HepG2 (cell line): Measurements from ENCODE around the gene GPS1. TPM values are rescaled to one million over a fixed set of nuclear protein-coding genes. Genes with fewer than 3 reads are reported as not detected.
A peak's percentile ranks its signal among the peaks of the same experiment; 100 is the strongest.

ENCODE experiments used
- ATAC-seq: fragments of 200-7000 bp; cut with Tn5 transposase; 3 replicates; pipeline ENCODE4 v1.9.1; 2020; ENCODE audit warnings: mild to moderate bottlenecking, moderate library complexity
- BruUV-seq: library from RNA; stranded (reverse); fragments of 400-500 nt; replicated peaks from 2 replicates; lab custom pipeline; 2021; lab: Mats Ljungman, UMichigan
- CTCF ChIA-PET: fragments of 300-600 bp; formaldehyde crosslinking; extraction: SDS; loops from one replicate; lab custom pipeline; 2021; ENCODE audit warnings: low total read pairs, inconsistent platforms, low intra/inter-chr PET ratio; lab: Yijun Ruan, JAX
- POLR2A ChIA-PET: fragments of 350-600 bp; sonication (Branson Sonifier 250); formaldehyde crosslinking; loops from one replicate; lab custom pipeline; 2020; ENCODE audit warnings: antibody characterized with exemption, inconsistent platforms; lab: Yijun Ruan, JAX
- DNase-seq: peaks from one replicate; pipeline ENCODE4 v3.0.0-alpha.2; 2015; ENCODE audit warnings: low spot score
- FAIRE-seq: peaks from 3 replicates; lab custom pipeline; 2011; peaks lifted over from hg19 to GRCh38; lab: Jason Lieb, UNC
- H2AFZ ChIP-seq: one replicate; pipeline ENCODE4 v1.6.1; 2011; ENCODE audit warnings: low read length, inconsistent platforms
- H3K27ac ChIP-seq: fragments of 300-600 bp; 3 replicates; pipeline ENCODE4 v1.8.0; 2011; ENCODE audit warnings: mixed run types, mild to moderate bottlenecking, mixed read lengths, low read length, inconsistent platforms; ENCODE audit not compliant: insufficient read depth; ENCODE audit errors: extremely low read length
- H3K27me3 ChIP-seq, 2 experiments: fragments of 200-600 bp in 1 of 2; 2 replicates in 1 of 2; 3 replicates in 1 of 2; pipeline versions ENCODE4 v1.6.0 to v1.8.0; 2011; ENCODE audit warnings: low read length in 2 of 2, mild to moderate bottlenecking in 2 of 2, moderate library complexity in 2 of 2, inconsistent platforms in 1 of 2; ENCODE audit not compliant: insufficient read depth in 2 of 2, control insufficient read depth in 1 of 2
- H3K36me3 ChIP-seq, 2 experiments: fragments of 200-600 bp in 1 of 2; replicated peaks in 1 of 2; 2 replicates in 1 of 2; 3 replicates in 1 of 2; pipeline versions ENCODE4 v1.5.1 to v1.8.0; 2011; ENCODE audit warnings: low read length in 2 of 2, inconsistent platforms in 1 of 2; ENCODE audit not compliant: insufficient read depth in 2 of 2, control insufficient read depth in 1 of 2
- H3K4me1 ChIP-seq: 2 replicates; pipeline ENCODE4 v1.5.1; 2012; ENCODE audit warnings: low read length, inconsistent platforms; ENCODE audit not compliant: insufficient read depth
- H3K4me2 ChIP-seq: 2 replicates; pipeline ENCODE4 v1.6.0; 2011; ENCODE audit warnings: low read depth, low read length, inconsistent platforms
- H3K4me3 ChIP-seq, 3 experiments: fragments of 200-600 bp in 1 of 3; sonication (generic), shearing (Covaris generic) in 1 of 3; replicated peaks in 1 of 3; 2 replicates each; pipeline ENCODE4 v1.5.1; 2011 to 2016; ENCODE audit warnings: low read length in 3 of 3, inconsistent platforms in 2 of 3, low read depth in 2 of 3, mild to moderate bottlenecking in 2 of 3, control low read depth in 1 of 3, mixed read lengths in 1 of 3; ENCODE audit not compliant: insufficient read depth in 1 of 3
- H3K79me2 ChIP-seq: one replicate; pipeline ENCODE4 v1.6.1; 2011; ENCODE audit warnings: low read length, inconsistent platforms; ENCODE audit not compliant: insufficient read depth
- H3K9ac ChIP-seq: 2 replicates; pipeline ENCODE4 v1.6.0; 2011; ENCODE audit warnings: mild to moderate bottlenecking, low read depth, low read length, inconsistent platforms; ENCODE audit not compliant: insufficient read depth
- H3K9me3 ChIP-seq: 2 replicates; pipeline ENCODE4 v1.5.1; 2012; ENCODE audit warnings: mild to moderate bottlenecking, low read length
- H4K20me1 ChIP-seq: 2 replicates; pipeline ENCODE4 v1.6.0; 2011; ENCODE audit warnings: inconsistent platforms, mild to moderate bottlenecking, low read length, moderate library complexity; ENCODE audit not compliant: insufficient read depth
- EEA1 ChIP-seq: sonication (generic); formaldehyde crosslinking; IDR thresholded peaks from 2 replicates; pipeline ENCODE4 v1.5.1; 2020; ENCODE audit warnings: mild to moderate bottlenecking, missing genetic modification reagents, borderline replicate concordance
- JUNB ChIP-seq: sonication (generic); formaldehyde crosslinking; IDR thresholded peaks from 2 replicates; pipeline ENCODE4 v1.8.0; 2022; ENCODE audit warnings: missing genetic modification reagents, mild to moderate bottlenecking, borderline replicate concordance
- KMT2B ChIP-seq: IDR thresholded peaks from 2 replicates; pipeline ENCODE4 v1.6.1; 2016; ENCODE audit warnings: missing genetic modification reagents, missing compliant biosample characterization
- MAFF ChIP-seq: IDR thresholded peaks from 2 replicates; pipeline ENCODE4 v1.6.1; 2011; ENCODE audit warnings: low read depth, low read length, improper control_type of control experiment
- NR2C2 ChIP-seq: sonication (generic); formaldehyde crosslinking; IDR thresholded peaks from 2 replicates; pipeline ENCODE4 v1.4.0; 2020; ENCODE audit warnings: missing genetic modification reagents, mild to moderate bottlenecking, moderate library complexity, borderline replicate concordance
- NRL ChIP-seq: sonication (generic); formaldehyde crosslinking; IDR thresholded peaks from 2 replicates; pipeline ENCODE4 v1.5.0; 2020; ENCODE audit warnings: missing genetic modification reagents, mild to moderate bottlenecking, moderate library complexity, borderline replicate concordance
- POLR2A ChIP-seq, 2 experiments: IDR thresholded peaks; 2 replicates each; pipeline ENCODE4 v1.6.1; 2011; ENCODE audit warnings: low read depth in 2 of 2, low read length in 2 of 2, mild to moderate bottlenecking in 1 of 2, moderate library complexity in 1 of 2; ENCODE audit not compliant: insufficient read depth in 1 of 2
- PRDM10 ChIP-seq: sonication (generic); formaldehyde crosslinking; IDR thresholded peaks from 2 replicates; pipeline ENCODE4 v1.4.0; 2020; ENCODE audit warnings: low read depth, missing genetic modification reagents
- REXO4 ChIP-seq: sonication (generic); formaldehyde crosslinking; IDR thresholded peaks from 2 replicates; pipeline ENCODE4 v1.8.0; 2022; ENCODE audit warnings: missing genetic modification reagents, mild to moderate bottlenecking, borderline replicate concordance
- RFXAP ChIP-seq: sonication (generic); formaldehyde crosslinking; IDR thresholded peaks from 2 replicates; pipeline ENCODE4 v1.4.0; 2020; ENCODE audit warnings: missing genetic modification reagents, borderline replicate concordance
- SRSF4 ChIP-seq: fragments of 200-400 bp; formaldehyde crosslinking; IDR thresholded peaks from one replicate; pipeline ENCODE4 v1.6.1; 2018; ENCODE audit warnings: mild to moderate bottlenecking, low read depth, low read length, moderate library complexity; ENCODE audit not compliant: poor library complexity, severe bottlenecking
- STAT5B ChIP-seq: sonication (generic); formaldehyde crosslinking; IDR thresholded peaks from 2 replicates; pipeline ENCODE4 v1.4.0; 2020; ENCODE audit warnings: missing genetic modification reagents
- TCF7L2 ChIP-seq: IDR thresholded peaks from 2 replicates; pipeline ENCODE4 v1.6.1; 2011; ENCODE audit warnings: mild to moderate bottlenecking, low read depth, low read length, moderate library complexity
- TFDP2 ChIP-seq: sonication (generic); formaldehyde crosslinking; IDR thresholded peaks from 2 replicates; pipeline ENCODE4 v1.4.0; 2020; ENCODE audit warnings: missing genetic modification reagents
- ZNF282 ChIP-seq: fragments of 450-650 bp; IDR thresholded peaks from 2 replicates; pipeline ENCODE4 v1.6.1; 2018; ENCODE audit not compliant: partially characterized antibody
- ZNF557 ChIP-seq: sonication (generic); formaldehyde crosslinking; IDR thresholded peaks from 2 replicates; pipeline ENCODE4 v1.4.0; 2020; ENCODE audit warnings: missing genetic modification reagents
- ZNF605 ChIP-seq: sonication (generic); formaldehyde crosslinking; IDR thresholded peaks from 2 replicates; pipeline ENCODE4 v1.8.0; 2022; ENCODE audit warnings: mild to moderate bottlenecking, missing genetic modification reagents
- ZNF709 ChIP-seq: sonication (generic); formaldehyde crosslinking; IDR thresholded peaks from 2 replicates; pipeline ENCODE4 v1.5.0; 2020; ENCODE audit warnings: mild to moderate bottlenecking, missing genetic modification reagents
- ZNF766 ChIP-seq: sonication (generic); formaldehyde crosslinking; IDR thresholded peaks from 2 replicates; pipeline ENCODE4 v1.5.0; 2020; ENCODE audit warnings: missing genetic modification reagents, borderline replicate concordance
- ZSCAN22 ChIP-seq: sonication (generic); formaldehyde crosslinking; IDR thresholded peaks from 2 replicates; pipeline ENCODE4 v1.4.0; 2020; ENCODE audit warnings: mild to moderate bottlenecking, missing genetic modification reagents
- WGBS: methylation state at CpG from one replicate; pipeline ENCODE4 v1.1.6; 2017; ENCODE audit warnings: low lambda C conversion rate; 5-methylcytosine and 5-hydroxymethylcytosine counted together
- in situ Hi-C: cut with HindIII; loops from 2 replicates; pipeline ENCODE4 v1.10.0; 2017; ENCODE audit warnings: low pct_unique_long_range_greater_than_20kb; ENCODE audit not compliant: extremely low pct_ligation_motif_present
- intact Hi-C: fragments of 100-400 bp; cut with micrococcal nuclease; formaldehyde crosslinking; loops from one replicate; pipeline ENCODE4 v1.10.0; 2022; ENCODE audit not compliant: unreplicated experiment
- polyA plus RNA-seq, 8 experiments: library from polyadenylated mRNA; depleted of rRNA in 3 of 8; stranded (reverse) in 7 of 8; unstranded in 1 of 8; fragments of >200 nt; fragmentation: Illumina TruSeq in 4 of 8; extraction: Trizol in 4 of 8; gene quantifications; 2 replicates each; pipeline versions ENCODE4 v1.2.1 to v1.2.3, GENCODE V29; 2011 to 2016; ENCODE audit warnings: low read depth in 4 of 8, missing spikeins in 1 of 8, mixed read lengths in 1 of 8; ENCODE audit not compliant: insufficient read depth in 1 of 8
- total RNA-seq, 5 experiments: library from RNA; depleted of rRNA; stranded (reverse); fragments of >200 nt; fragmentation: Illumina TruSeq; extraction: Trizol; gene quantifications; 2 replicates each; pipeline ENCODE4 v1.2.3, GENCODE V29; 2016; ENCODE audit warnings: low read depth in 1 of 5
- TF ChIP-seq, protein P1 (sequence below): sonication (generic); formaldehyde crosslinking; IDR thresholded peaks from 2 replicates; pipeline ENCODE4 v1.5.0; 2020; ENCODE audit warnings: missing genetic modification reagents, mild to moderate bottlenecking, borderline replicate concordance

Gene GPS1
- total and polyA plus RNA-seq, 2 of the 13 experiments (the other 11 are each of a cell fraction or from before 2014, with no cell fraction given): 124 to 128 TPM

GRCh38 chr17:82042649-82043048 is 9.0 kb upstream of the GPS1 start:
- WGBS: 82% methylated on average over 7 of the region's 9 CpGs
- Histone ChIP-seq H3K9ac (no peak overlapping the region), H3K4me3 (no peak overlapping the region), H3K9me3 (no peaks in the 10 kb centered on the region), H3K4me1 (peaks cover 58% of the 10 kb centered on the region), H3K79me2 (no peaks in the 10 kb centered on the region), H3K27me3 (no peaks in the 10 kb centered on the region), H3K36me3 (peaks cover 2 to 10% of the 10 kb centered on the region in 2 experiments; a peak in 3 of 5 replicates), H2AFZ (no peak overlapping the region), H3K27ac (no peak overlapping the region), H4K20me1 (no peaks in the 10 kb centered on the region), H3K4me2 (no peak overlapping the region)
- POLR2A ChIA-PET: interaction anchor here (0.6 to 2.6 kb wide), 2 partner anchors 14 to 188 kb away, joined by 3 to 12 read pairs; no protein-coding TSS in a partner anchor
- intact Hi-C loops (no loop called here), in situ Hi-C loops (no loop called here)
- BruUV-seq: no TSS peak
- DNase-seq (no peak), ATAC-seq (peak; percentile 4; the same call in 1 of the 3 replicates), FAIRE-seq (no peak)
- CTCF ChIA-PET: no interaction called here
- no peak for TF ChIP-seq JUNB
- TF ChIP-seq TCF7L2: no peak
- no peak for TF ChIP-seq NR2C2 (CRISPR knock-in tag)
- TF ChIP-seq REXO4 (CRISPR knock-in tag): no peak
- no peak for TF ChIP-seq MAFF
- no peak for TF ChIP-seq ZNF605 (CRISPR knock-in tag)
- TF ChIP-seq POLR2A (IDR thresholded peaks at IDR 0.05; ENCODE audit: insufficient read depth in 1 of 2, low read depth in 2 of 2, low read length in 2 of 2): peak in 1 of 2 experiments; percentile 26; a peak in 1 of 4 replicates
- TF ChIP-seq SRSF4: no peak
- TF ChIP-seq ZNF709 (CRISPR knock-in tag): no peak
- no peak for TF ChIP-seq PRDM10 (CRISPR knock-in tag)
- TF ChIP-seq ZNF766 (CRISPR knock-in tag): no peak
- no peak for TF ChIP-seq TFDP2 (CRISPR knock-in tag)
- TF ChIP-seq NRL (CRISPR knock-in tag): 0 out of 2 replicates have a peak, but pooled peaks have one; percentile 26
- no peak for TF ChIP-seq RFXAP (CRISPR knock-in tag)
- TF ChIP-seq STAT5B (CRISPR knock-in tag): no peak
- TF ChIP-seq, protein P1, sequence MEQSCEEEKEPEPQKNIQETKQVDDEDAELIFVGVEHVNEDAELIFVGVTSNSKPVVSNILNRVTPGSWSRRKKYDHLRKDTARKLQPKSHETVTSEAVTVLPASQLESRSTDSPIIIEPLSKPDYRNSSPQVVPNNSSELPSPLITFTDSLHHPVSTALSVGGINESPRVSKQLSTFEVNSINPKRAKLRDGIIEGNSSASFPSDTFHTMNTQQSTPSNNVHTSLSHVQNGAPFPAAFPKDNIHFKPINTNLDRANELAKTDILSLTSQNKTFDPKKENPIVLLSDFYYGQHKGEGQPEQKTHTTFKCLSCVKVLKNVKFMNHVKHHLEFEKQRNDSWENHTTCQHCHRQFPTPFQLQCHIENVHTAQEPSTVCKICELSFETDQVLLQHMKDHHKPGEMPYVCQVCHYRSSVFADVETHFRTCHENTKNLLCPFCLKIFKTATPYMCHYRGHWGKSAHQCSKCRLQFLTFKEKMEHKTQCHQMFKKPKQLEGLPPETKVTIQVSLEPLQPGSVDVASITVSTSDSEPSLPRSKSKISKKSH: no peak
- TF ChIP-seq EEA1: no peak
- no peak for TF ChIP-seq ZNF557 (CRISPR knock-in tag)
- no peak for TF ChIP-seq ZSCAN22 (CRISPR knock-in tag)
- TF ChIP-seq KMT2B: no peak
- TF ChIP-seq ZNF282: no peak
